HEK293 (cell line): Measurements from ENCODE around the gene MARCHF11.

Experiments used
- PRDM1 ChIP-seq: fragments of 450-650 bp; formaldehyde crosslinking; IDR thresholded peaks from 2 replicates; pipeline ENCODE4; 2016; ENCODE audit warnings: missing biosample characterization, missing genetic modification characterization
- ZBTB1 ChIP-seq: fragments of 450-650 bp; formaldehyde crosslinking; IDR thresholded peaks from 2 replicates; pipeline ENCODE4 v1.5.1; 2016; ENCODE audit warnings: missing biosample characterization, missing genetic modification characterization
- ZBTB48 ChIP-seq: fragments of 450-650 bp; formaldehyde crosslinking; IDR thresholded peaks from 2 replicates; pipeline ENCODE4 v1.5.1; 2016; ENCODE audit warnings: missing biosample characterization, missing genetic modification characterization
- ZNF114 ChIP-seq: fragments of 450-650 bp; formaldehyde crosslinking; IDR thresholded peaks from 2 replicates; pipeline ENCODE4 v1.5.0; 2017; ENCODE audit warnings: missing biosample characterization, missing genetic modification characterization
- ZNF248 ChIP-seq: fragments of 450-650 bp; formaldehyde crosslinking; IDR thresholded peaks from 2 replicates; pipeline ENCODE4 v1.5.1; 2017; ENCODE audit warnings: missing biosample characterization, missing genetic modification characterization
- ZNF514 ChIP-seq: fragments of 450-650 bp; formaldehyde crosslinking; IDR thresholded peaks from 2 replicates; pipeline ENCODE4 v1.5.1; 2016; ENCODE audit warnings: missing biosample characterization, missing genetic modification characterization
- ZSCAN16 ChIP-seq: fragments of 450-650 bp; formaldehyde crosslinking; IDR thresholded peaks from 2 replicates; pipeline ENCODE4 v1.5.1; 2016; ENCODE audit warnings: missing biosample characterization, missing genetic modification characterization
- ZSCAN30 ChIP-seq: fragments of 450-650 bp; IDR thresholded peaks from 2 replicates; pipeline ENCODE4 v1.5.1; 2018; ENCODE audit warnings: missing biosample characterization, mild to moderate bottlenecking, missing genetic modification characterization, moderate library complexity
- TF ChIP-seq, protein P1 (sequence below): fragments of 450-650 bp; formaldehyde crosslinking; IDR thresholded peaks from 2 replicates; pipeline ENCODE4 v1.5.1; 2016; ENCODE audit warnings: missing biosample characterization, missing genetic modification characterization

DNA sequence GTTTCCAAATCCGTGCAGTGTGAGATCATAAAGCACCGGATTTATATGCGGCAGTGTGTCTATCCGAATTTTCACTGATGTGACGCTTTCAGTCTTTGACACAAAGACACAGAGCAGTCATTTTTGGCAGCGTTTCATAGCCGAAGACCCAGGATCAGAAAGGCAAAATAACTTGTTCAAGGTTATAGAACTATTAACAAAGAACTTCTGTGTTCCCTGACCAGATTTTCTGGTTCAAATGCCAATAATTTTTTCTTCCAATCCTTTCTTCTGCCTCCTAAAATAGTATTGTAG, 1.1 kb upstream of the MARCHF11 start:
- no peak for TF ChIP-seq ZSCAN30 (tag by site-specific recombination)
- no peak for TF ChIP-seq ZSCAN16 (tag by site-specific recombination)
- no peak for TF ChIP-seq ZNF248 (tag by site-specific recombination)
- TF ChIP-seq ZNF514, result no peak
- no peak for TF ChIP-seq ZNF114 (tag by site-specific recombination)
- TF ChIP-seq ZBTB48, result no peak
- TF ChIP-seq, protein P1, sequence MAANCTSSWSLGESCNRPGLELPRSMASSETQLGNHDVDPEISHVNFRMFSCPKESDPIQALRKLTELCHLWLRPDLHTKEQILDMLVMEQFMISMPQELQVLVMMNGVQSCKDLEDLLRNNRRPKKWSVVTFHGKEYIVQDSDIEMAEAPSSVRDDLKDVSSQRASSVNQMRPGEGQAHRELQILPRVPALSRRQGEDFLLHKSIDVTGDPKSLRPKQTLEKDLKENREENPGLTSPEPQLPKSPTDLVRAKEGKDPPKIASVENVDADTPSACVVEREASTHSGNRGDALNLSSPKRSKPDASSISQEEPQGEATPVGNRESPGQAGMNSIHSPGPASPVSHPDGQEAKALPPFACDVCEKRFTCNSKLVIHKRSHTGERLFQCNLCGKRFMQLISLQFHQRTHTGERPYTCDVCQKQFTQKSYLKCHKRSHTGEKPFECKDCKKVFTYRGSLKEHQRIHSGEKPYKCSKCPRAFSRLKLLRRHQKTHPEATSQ, result no peak
- TF ChIP-seq ZBTB1 (tag by site-specific recombination), result no peak
- TF ChIP-seq PRDM1, result no peak
